ENCODE measurements around the gene PDE6C.

- TF ChIP-seq GATA2 (IDR thresholded peaks at IDR 0.05; ENCODE audit: low read depth, low read length) (no peak), GATA3 (IDR thresholded peaks at IDR 0.05; ENCODE audit: low read depth, low read length) (no peak)
These were observed 59.8 kb downstream of the PDE6C start for GRCh38 chr10:93672022-93672678.

Measured in SH-SY5Y (cell line).